Islet of Langerhans (tissue), 1 donor: Measurements from ENCODE around the gene TMEM220.
"Not testable (repeated sequence)": the region's sequence is repeated elsewhere in the genome, so short reads cannot be mapped to it uniquely, and the experiment has no call there.

Source experiments
- FAIRE-seq: peaks from one replicate; lab custom pipeline; 2011; peaks lifted over from hg19 to GRCh38; lab: Jason Lieb, UNC

The TMEM220 gene

DNA sequence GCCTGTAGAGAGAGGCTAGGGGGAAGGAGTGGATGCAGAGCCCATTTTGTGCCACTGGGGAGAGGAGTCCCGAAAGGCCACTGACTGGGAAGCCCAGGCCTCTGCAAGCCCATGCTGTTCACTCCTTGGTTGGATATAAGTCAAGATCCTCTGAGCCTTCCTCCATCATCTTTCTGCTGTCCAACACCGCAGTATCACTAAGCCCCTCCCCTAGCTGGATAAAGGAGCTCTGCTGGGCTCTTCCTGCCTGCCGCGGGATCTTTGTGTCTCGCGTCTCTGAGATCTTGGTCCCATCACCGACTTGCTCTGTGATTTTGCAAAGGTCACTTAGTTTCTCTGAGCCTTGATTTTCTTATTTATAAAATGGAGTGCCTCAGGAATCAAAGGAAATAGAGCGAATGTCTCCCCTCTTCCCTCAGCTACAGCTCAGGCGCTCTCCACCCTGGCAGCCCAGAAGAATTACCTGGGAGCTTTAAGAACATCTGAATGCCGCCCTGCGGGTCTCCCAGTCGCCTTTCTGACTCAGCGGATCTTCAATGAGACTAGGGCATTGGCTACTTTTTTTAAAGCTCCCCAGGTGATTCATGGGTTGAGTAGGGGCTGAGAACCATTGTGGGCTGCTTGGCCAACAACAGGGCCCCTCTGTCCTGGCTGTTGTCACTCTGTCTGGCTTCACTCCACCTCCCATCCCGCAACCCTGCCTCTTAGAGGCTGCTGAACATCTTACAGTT, 25.2 kb upstream of the TMEM220 start:
- FAIRE-seq, result no peak

DNA sequence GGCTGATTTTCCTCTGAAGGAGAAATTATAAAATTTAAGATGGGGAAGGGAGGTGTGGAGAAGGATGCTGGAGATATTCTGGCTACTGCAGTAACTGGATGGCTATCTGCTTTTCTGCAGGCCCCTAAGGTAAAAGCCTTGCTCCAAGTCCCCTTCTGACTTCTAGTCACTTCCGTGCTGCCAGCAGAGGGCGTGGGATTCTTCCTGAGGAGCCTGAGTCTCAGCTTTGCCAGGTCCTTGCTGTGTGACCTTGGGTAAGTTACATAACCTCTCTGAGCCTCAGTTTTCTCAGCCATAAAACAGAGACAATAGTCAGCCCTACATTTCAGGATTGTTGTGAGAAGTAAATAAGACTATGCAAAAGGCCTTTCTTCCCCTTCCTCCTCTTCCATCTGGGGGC, 24.3 kb upstream of the TMEM220 start:
- FAIRE-seq, result no peak

DNA sequence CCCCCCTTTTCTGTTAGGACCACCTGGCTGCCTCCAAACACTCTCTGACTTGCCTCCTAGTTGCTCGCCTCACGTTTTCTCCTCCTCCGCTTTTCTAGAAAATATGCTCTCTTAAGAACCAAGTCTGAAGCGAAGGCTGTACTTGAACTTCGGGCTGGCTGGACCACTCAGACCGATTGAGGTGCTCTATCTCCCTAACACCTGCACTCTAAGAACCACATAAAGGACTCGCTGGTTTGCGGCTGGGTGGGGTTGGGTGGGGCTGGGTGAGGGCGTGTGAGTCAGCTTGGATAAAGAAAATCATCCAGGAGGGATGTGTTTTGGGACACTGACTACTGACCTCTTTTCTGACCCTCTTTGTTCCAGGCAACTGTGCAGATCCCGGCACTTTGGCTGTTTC, 22.9 kb upstream of the TMEM220 start:
- FAIRE-seq, result no peak

DNA sequence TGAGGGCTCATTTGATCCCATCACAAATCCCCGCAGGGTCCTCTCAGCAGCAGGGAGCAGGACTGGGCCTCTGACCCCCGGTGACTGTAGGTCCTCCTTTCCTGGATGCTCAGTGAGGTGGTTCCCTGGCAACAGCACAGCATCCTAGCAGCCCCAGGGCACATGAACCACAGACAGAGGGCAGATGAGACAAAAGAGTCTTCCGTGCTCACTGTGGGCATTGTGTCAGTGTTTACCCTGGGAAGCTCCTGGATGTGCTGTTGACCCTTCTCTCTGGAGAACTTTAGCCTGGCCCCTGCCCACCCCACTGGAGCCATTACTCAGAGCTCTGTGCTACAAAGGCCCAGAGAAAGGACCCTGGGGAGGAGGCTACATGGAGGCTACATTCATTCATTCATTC, 21.7 kb upstream of the TMEM220 start:
- no peak for FAIRE-seq

DNA sequence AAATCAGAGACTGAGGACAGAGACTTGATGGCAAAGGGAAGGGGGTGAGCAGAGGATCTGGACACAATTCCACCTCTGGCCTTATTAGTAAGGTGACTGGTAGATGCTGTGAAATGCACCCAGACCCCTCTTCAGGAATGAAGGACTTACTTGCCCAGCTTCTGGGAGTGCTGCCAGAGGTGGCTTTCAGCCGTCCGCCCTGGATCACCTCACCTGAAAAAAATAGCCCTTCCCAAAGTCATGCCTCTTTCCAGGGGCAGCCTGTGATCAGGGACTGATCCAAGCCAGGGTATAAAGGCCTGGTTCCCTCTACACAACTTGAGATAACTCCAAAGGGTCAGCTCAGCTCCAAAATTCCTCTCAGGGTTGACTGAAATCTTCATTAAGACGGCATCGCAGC, 20.4 kb upstream of the TMEM220 start:
- no peak for FAIRE-seq

DNA sequence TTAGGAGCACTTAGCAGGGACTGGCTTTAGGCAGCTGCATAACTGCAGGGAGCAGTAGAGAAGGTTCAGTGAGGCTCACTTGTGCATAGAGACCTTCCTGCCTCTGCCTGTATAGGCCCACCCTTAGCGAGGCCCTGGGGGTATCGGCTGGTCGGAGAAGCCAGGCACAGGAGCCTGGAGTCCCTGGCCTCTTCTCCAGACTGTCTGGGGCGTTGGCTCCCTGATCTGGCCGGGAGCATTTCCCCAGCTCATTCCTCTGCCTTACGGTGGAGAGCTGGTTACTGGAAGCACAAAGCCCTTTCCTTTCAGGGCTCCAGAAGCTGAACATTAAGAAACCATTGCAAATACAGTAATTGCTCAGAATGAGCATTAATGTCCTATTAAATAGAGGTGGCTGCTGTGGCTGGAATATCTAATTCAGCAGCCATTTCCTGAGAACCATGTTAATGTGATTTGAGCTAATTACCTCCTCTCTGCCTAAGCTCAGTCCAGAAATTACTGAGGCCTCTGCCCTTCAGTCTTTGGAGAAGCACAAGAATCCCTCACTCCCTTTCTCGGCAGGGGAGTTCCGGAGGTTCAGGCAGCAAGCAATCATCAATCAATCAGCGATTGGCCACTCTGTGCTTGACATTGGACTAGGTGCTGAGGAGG, 18.8 kb upstream of the TMEM220 start:
- no peak for FAIRE-seq

DNA sequence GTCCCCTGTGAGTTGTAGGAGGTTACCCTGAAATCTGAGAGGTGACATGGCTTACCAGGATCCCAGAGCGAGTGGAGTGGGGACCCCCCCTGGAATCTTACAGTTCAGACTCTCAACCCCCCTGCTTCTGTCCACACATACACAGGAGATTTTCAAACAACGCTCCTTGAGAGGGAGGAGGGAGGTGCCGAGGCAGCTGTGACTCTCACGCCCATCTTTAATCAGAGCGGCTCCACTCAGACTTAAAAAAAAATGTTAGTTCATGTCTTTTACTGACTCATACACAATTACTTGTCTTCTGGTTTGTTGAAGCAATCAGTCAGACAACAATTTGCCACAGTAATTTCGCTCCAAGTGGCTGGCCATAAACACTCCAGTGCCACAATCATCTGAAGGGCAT, 15.4 kb upstream of the TMEM220 start:
- no peak for FAIRE-seq

DNA sequence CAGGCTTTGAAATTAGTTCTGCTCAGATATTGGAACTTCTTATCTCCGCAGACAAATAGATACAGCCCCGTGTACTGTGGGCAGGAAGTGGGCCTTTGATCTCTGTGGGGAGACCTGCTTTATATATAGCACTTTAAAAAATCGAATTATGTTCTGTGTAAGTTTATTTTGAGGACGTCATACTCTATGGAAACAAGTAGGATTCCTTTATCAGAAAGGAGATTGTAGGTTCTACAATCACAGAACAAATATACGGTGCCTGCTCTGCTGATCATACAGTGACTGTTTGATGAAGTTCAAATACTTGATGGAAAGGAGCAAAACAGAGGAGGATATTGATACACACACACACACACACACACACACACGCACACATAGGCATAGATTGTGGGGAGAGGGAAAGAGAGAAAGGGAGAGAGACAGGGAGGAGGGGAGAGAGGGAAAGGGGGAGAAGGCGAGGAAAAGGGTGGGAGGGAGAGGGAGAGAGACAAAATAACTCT, 14.7 kb upstream of the TMEM220 start:
- FAIRE-seq, result no peak

DNA sequence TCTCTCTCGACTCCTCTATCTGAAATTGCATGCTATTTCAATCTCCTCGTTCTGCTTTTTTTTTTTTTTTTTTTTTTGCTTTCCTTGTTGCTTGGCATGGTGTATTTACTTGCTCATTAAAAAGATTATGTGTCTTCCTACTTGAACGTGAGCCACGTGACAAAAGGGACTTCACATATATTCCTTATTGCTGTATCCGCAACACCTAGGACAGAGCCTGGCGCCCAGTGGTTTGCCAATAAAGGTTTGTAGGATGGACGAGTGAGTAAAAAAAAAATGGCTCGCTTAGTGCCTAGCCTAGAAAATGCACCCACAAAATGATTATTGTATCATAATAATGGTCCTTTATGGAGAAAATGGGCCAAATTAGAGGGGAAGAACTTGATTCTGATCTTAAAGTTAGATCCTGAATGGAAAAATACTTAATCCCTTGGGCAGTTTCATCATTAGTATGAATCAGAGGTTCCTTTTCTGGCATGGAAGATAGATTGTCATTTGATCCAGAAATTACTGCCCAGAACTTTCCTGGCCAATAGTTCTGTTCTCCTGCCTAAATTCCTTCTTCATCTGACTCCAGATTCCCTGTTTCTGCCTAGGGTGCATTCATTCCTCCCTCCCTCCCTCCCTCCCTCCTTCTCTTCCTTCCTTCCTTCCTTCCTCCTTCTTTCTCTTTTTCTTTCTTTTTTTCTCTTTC, 13.6 kb upstream of the TMEM220 start:
- no peak for FAIRE-seq

DNA sequence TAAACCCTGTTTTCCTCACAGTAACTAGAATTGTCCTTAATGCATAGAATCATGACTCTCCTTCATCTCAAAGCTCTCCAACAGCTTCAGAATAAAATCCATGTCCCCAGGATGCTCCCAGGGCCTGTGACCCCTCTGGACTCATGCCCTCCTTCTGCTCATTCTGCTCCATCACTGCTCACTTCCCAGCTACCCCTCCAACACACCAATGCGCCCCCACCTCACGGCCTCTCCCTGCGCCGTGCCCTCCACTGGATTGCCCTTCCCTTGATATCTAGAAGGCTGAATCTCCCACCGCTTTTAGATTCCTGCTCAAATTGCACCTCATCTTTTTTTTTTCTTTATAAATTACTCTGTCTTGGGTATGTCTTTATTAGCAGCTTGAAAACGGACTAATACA, 12.6 kb upstream of the TMEM220 start:
- FAIRE-seq, result no peak

DNA sequence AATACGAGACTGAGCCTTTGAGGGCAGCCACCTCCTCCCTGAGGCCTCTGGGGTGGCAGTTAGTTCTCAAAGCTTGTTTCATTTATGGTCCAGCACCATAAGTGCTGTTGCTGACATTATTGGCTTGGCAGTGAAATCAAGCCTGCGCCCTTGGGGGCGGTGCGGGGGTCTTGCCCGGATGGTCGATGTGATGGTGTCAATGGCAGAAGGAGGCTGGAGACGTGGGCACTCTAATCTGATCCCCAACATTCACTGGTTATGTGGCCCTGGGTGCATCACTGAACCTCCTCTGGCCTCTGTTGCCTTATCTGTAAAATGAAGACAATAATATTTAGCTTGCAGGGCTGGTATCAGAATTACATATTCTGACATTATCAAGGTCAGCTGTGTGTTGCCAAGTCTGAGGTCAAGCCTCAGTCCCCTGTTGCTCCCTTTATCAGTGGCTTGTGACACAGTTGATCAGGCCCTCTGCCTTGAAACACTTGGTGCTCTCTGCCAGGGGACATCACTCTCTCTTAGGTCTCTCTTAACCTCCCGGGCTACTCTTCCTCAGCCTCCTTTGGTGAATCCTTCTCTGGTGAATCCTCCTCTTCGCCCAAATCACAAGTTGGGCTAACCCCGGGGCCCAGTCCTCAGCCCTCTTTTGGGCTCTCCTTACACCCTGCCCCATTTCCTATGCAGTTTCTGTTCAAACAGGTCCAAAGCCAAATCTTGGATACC, 11.8 kb upstream of the TMEM220 start:
- FAIRE-seq, result no peak

DNA sequence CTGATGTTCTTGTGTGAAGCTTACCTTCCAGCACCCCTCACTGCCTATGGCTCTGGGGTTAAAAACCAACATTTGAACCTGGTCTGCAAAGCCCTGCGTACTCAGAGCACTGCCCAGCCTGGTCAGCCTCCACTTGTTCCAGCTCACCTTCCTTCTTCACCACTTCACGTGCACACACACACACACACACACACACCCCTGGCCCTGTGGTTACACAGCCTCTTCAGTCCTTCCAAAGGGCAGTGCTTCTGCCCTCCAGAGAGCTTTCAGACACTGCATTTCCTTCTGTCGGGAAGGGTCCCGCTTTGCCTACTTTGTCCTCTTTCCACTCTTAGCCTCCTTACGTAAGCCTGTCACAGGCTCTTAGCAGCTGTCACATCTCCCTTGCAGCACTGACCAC, 9.6 kb upstream of the TMEM220 start:
- FAIRE-seq, result no peak

DNA sequence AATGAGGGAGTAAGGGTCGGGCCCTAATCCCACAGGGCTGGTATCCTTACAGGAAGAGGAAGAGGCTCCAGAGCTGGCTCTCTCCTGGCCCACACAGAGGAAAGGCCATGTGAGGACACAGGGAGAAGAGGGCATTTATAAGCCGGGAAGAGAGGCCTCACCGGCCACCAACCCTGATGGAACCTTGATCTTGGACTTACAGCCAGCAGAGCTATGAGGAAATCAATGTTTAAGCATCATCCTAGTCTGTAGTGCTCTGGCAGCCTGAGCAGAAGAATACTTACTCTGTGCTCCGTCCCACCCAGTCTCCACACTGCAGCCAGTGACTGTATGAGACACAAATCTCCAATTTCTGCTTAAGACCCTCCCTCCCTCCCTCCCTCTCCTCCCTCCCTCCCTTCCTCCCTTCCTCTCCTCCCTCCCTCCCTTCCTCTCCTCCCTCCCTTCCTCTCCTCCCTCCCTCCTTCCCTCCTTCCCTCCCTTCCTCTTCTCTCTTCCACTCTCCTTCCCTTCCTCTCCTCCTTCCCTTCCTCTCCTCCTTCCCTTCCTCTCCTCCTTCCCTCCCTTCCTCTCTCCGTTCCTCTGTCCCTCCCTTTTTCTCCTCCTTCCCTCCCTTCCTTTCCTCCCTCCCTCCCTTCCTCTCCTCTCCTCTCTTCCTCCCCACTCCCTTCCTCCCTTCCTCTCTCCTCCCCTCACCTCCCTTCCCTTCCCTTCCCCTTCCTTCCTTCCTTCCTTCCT, 8.9 kb upstream of the TMEM220 start:
- no peak for FAIRE-seq

DNA sequence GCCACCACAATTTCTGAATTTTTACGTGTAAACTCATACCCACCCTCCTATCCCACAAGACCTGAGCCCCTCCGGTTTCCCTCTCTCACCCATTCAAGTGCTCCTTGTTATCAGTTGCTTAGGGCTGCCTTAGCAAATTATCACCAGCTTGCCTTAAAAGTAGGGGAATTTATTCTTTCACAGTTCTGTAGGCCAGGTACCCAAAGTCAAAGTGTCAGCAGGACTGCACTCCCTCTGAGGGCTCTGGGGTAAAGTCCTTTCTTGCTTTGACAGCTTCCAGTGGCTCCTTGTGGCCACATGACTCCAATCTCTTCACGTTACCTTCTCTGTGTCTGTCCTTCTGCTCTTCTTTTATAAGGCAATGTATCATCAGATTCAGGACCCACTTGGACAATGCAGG, 7.9 kb upstream of the TMEM220 start:
- no peak for FAIRE-seq

DNA sequence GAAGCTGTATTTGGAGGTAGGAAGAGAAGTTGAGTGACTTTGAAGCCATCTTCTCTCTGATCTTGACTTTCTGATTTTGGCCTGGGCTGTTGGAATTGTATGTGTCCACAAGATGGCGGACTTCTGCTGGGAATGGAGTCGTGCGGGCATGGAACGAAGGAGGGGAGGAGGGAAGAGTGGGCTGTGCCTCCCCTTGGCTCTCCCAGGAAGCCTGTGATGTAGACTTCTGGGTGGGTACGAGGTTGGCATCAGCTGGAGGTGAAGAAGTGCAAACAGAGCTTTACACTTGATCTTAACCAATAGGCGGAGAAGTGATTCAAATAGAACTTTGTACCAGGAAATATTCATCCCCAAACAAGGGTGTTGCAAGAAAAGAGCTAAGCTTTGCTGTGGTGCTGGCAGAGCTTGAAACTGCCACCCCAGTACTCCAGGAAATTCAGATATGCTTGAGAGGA, 7.4 kb upstream of the TMEM220 start:
- FAIRE-seq, result peak; percentile 65

DNA sequence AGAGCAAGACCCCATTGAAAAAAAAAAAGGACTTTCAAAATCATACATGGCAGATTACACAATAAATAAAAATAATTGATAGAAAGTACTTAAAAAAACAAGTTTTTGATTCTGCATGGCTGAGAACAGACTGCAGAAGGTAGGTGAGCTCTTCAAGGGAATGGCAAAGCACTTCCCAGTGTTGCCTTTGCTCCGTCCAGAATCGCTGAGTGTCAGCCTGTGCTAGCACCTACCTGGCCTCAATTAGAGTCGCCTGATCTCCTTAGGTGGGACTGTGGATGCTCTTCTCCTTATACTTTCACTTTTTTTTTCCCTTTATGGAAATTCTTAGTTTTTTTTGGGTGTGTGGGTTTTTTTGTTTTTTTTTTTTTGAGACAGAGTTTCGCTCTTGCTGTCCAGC, 6.0 kb upstream of the TMEM220 start:
- no peak for FAIRE-seq

DNA sequence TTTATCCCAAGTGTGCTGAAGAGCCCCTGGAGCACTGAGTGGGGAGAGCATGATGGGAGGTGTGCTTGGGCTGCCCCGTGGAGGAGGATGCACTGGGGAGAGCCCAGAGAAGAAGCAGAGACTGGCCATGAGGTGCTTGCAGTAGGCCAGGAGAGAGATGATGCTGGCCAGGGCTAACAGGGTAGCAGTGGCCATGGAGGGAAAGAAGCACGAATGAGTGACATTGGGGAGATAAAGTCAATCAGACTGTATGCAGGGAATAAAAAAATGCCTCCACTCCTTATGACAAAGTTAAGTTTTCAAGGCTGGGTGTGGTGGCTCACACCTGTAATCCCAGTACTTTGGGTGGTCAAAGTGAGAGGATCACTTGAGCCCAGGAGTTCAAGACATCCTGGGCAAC, 5.4 kb upstream of the TMEM220 start:
- FAIRE-seq, result no peak

DNA sequence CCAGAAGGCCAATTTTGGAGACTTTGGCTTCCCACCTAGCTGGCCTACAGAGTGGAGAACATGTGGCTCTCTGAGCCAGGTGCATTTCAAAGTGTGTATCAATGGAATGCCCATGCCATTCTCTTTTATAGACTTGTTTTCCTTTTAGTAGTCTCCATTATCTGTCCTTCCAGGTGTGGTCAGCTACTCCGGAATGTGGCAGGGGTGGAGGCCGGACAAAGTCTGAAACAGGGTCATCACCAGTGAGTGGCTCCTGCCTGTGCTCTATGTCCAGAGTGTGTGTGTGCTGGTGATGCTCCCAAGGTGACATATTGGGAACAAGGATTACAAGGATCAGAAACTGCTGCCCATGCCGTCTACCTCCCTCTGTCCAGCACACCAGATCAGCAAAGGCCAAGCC, 3.8 kb upstream of the TMEM220 start:
- no peak for FAIRE-seq

DNA sequence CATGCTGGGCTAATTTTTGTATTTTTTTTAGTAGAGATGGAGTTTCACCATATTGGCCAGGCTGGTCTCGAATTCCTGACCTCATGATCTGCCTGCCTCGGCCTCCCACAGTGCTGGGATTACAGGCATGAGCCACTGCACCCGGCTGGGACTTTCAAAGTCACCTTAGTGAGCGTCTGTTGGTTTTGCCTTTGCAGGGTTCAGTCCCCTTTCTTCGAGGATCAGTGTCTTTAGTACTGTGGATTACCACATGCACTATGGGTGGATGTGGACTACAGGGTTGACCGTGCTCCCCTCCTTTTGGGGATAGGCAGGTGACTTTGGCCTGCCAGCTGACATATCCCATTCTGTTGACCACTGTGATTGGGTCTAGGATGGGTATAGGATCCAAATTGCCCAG, 2.3 kb upstream of the TMEM220 start:
- FAIRE-seq, result not testable (repeated sequence)

DNA sequence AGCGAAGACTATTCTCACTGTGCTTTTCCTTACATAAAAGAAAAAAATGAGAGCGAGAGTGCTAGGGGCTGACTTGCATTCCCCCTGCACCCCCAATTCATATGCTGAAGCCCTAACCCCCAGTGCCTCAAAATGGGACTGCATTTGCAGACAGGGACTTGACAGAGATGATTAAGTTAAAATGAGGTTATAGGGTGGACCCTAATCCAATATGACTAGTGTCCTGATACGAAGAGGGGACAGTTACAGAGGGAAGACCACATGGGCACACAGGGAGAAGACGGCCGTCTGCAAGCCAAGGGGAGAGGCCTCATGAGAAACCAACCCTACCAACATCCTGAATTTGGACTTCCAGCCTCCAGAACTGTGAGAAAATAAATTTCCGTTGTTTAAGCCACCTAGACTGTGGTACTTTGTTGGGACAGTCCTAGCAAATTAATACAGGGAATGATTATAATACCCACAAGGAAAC, 1.6 kb upstream of the TMEM220 start:
- no peak for FAIRE-seq

DNA sequence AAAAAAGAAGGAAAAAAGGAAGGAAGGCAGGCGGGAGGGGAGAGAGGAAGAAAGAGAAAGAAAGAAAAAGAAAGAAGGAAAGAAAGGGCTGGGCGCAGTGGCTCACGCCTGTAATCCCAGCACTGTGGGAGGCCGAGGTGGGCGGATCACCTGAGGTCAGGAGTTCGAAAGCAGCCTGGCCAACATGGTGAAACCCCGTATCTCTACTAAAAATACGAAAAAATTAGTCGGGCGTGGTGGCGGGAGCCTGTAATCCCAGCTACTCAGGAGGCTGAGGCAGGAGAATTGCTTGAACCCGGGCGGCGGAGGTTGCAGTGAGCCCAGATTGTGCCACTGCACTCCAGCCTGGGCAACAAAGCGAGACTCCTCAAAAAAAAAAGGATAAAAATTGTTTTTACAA, 424 bp upstream of the TMEM220 start:
- FAIRE-seq, result not testable (repeated sequence)

DNA sequence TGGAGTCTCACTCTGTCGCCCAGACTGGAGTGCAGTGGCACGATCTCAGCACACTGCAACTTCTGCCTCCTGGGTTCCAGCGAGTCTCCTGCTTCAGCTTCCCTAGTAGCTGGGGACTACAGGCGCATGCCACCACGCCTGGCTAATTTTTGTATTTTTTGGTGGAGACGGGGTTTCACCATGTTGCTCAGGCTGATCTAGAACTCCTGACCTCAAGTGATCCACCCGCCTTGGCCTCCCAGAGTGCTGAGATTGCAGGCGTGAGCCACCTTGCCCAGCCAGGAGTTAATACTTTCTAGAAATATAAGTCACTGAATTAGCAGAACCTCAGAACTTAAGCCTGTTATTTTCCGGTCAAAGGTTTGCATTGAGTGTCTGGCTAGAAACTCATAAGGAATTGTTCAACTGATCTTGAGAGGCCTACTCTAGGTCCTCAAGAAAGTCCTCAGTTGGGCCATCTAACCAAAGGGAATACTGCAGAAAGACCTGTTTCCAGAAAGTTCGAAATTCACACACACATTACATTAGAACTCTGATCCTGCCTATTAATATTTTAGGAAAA, 1.4 kb downstream of the TMEM220 start:
- FAIRE-seq, result no peak
